ENCODE results near the gene PDE8B.

The PDE8B gene

DNA sequence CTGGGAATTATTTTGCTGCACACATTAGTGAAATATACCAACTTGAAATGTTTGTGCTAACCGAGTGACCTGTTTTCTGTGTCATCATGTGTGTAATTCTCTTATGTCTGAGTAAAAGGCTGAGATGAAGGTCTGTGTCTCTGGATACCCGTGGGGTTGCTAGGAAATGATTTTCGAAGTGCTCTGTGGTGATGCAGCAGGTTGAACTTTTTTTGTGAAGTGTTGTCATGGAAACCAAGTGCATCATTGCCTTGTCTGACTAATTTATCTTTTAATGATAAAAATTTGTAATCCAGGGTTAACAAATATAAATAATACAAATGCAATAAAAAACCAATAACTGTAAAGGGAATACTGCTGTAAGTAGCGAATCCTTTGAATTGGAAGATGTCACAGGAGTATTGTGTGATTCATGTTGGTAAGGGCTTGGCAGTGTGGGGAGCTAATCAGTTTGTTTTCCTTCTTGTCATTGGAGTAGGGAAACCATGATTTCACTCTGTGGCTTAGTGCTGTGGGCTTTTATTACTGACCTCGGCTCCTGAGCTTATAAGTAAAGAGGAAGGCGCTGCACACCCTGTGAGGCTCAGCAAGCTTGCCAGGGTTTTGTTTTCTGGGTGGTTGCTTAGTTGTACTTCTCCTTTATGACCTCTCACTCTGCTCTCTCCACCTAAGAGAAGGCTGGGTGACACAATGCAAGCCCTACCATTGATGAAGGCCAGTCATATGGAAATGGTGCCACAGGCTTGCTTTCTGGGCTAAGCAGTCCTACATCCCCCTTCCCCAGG lies 22.3 kb downstream of the PDE8B start:
- TF ChIP-seq POLR2A (IDR thresholded peaks at IDR 0.05; ENCODE audit: low read depth, low read length): no peak
- FAIRE-seq (no peak), DNase-seq (ENCODE audit: insufficient read length, low spot score) (no peak)

- TF ChIP-seq POLR2A (IDR thresholded peaks at IDR 0.05; ENCODE audit: low read depth, low read length): no peak
- no peak for DNase-seq (ENCODE audit: insufficient read length, low spot score)
- FAIRE-seq: no peak
These were observed 25.6 kb downstream of the PDE8B start for GRCh38 chr5:77235846-77236721.

DNA sequence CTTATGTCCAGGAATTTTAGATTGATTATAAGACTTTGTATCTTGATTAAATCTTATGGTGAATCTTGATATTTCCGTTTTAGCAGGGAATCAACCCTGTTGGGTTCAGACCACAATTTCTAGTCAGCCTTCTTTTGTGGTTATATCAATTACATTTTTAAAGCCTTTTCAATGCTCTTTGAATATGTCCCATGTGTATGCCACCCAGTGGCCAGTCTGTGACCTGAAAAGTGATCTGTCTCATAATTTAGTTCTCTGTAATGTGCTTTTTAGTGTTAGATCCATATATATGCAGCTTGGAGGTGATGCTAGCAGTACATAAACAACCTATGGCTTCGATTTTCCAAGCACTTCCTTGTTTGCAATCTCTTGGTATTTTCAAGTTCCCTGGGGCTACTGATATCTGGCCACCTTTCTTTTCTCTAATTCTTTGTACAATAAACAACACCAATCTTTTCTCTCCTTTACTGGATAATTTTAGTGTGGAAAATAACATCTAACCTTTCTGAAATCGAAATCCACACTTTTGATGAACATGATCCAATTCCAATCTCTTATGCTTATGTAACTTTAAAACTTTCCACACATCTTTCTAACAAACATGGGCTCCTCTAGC lies 28.8 kb downstream of the PDE8B start:
- FAIRE-seq: peak; percentile 33
- DNase-seq (ENCODE audit: insufficient read length, low spot score): no peak

GRCh38 chr5:77241444-77241843 lies 31.0 kb downstream of the PDE8B start:
- no peak for DNase-seq (ENCODE audit: insufficient read length, low spot score)
- no peak for TF ChIP-seq POLR2A (IDR thresholded peaks at IDR 0.05; ENCODE audit: low read depth, low read length)
- FAIRE-seq: no peak

More for the DNA sequence above, 28.8 kb downstream of the PDE8B start:
- no peak for TF ChIP-seq POLR2A (IDR thresholded peaks at IDR 0.05; ENCODE audit: low read depth, low read length)

GRCh38 chr5:77249475-77249874 lies 39.0 kb downstream of the PDE8B start:
- no peak for FAIRE-seq
- TF ChIP-seq POLR2A (IDR thresholded peaks at IDR 0.05; ENCODE audit: low read depth, low read length): no peak
- DNase-seq (ENCODE audit: insufficient read length, low spot score): no peak

DNA sequence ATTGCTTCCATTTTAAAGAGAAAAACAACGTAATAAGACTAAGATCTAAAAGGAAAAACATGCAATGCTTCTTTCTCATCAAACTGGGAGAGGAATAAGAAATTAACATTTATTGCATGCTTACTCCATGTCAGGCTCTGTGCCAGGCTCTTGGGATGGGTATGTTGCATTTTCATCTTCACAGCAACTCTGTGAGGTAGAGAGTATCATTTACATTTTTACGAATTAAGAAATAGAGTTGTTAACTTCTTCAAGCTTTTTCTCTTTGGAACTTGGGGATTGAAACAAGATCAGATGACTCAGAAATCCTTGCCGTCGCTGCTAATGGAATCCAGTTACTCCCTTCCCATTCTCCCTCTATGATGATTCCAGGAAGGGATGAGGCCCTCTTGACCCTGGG lies 39.5 kb downstream of the PDE8B start:
- TF ChIP-seq POLR2A (IDR thresholded peaks at IDR 0.05; ENCODE audit: low read depth, low read length): no peak
- no peak for DNase-seq (ENCODE audit: insufficient read length, low spot score)
- FAIRE-seq: no peak

DNA sequence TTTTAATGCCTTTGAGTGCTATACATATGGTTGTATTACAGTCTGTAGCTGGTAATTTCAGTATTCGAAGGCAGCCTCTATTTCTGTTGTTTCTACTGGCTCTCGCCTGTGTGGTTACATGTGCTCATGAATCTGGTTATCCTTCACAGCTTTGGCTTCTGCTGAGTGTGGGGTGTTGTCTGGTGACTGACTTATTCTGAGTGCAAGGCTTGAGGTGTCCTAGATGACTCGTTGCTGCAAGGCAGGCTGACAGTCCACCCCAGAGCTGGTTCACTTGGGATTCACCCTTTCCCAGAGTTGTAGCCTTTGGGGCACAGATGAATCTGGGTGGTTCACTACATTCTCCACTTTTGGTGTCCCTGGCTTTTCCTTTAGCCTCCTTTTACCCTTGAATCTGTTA lies 41.4 kb downstream of the PDE8B start:
- FAIRE-seq (no peak), DNase-seq (ENCODE audit: insufficient read length, low spot score) (no peak)
- no peak for TF ChIP-seq POLR2A (IDR thresholded peaks at IDR 0.05; ENCODE audit: low read depth, low read length)

- FAIRE-seq: no peak
- DNase-seq (ENCODE audit: insufficient read length, low spot score): no peak
- TF ChIP-seq POLR2A (IDR thresholded peaks at IDR 0.05; ENCODE audit: low read depth, low read length): no peak
These were observed 45.1 kb downstream of the PDE8B start for GRCh38 chr5:77255617-77256016.

- no peak for TF ChIP-seq POLR2A (IDR thresholded peaks at IDR 0.05; ENCODE audit: low read depth, low read length)
- DNase-seq (ENCODE audit: insufficient read length, low spot score) (no peak), FAIRE-seq (no peak)
These were observed 45.9 kb downstream of the PDE8B start for GRCh38 chr5:77256406-77256805.

- TF ChIP-seq POLR2A (IDR thresholded peaks at IDR 0.05; ENCODE audit: low read depth, low read length): no peak
- FAIRE-seq (no peak), DNase-seq (ENCODE audit: insufficient read length, low spot score) (no peak)
These were observed 48.2 kb downstream of the PDE8B start for GRCh38 chr5:77258652-77259051.

GRCh38 chr5:77259476-77259875 lies 49.0 kb downstream of the PDE8B start:
- no peak for FAIRE-seq
- no peak for TF ChIP-seq POLR2A (IDR thresholded peaks at IDR 0.05; ENCODE audit: low read depth, low read length)
- DNase-seq (ENCODE audit: insufficient read length, low spot score): no peak

GRCh38 chr5:77262697-77263096 lies 52.2 kb downstream of the PDE8B start:
- FAIRE-seq (no peak), DNase-seq (ENCODE audit: insufficient read length, low spot score) (no peak)
- TF ChIP-seq POLR2A (IDR thresholded peaks at IDR 0.05; ENCODE audit: low read depth, low read length): no peak

- TF ChIP-seq POLR2A (IDR thresholded peaks at IDR 0.05; ENCODE audit: low read depth, low read length): no peak
- DNase-seq (ENCODE audit: insufficient read length, low spot score) (no peak), FAIRE-seq (no peak)
These were observed 55.8 kb downstream of the PDE8B start for GRCh38 chr5:77266291-77266690.

DNA sequence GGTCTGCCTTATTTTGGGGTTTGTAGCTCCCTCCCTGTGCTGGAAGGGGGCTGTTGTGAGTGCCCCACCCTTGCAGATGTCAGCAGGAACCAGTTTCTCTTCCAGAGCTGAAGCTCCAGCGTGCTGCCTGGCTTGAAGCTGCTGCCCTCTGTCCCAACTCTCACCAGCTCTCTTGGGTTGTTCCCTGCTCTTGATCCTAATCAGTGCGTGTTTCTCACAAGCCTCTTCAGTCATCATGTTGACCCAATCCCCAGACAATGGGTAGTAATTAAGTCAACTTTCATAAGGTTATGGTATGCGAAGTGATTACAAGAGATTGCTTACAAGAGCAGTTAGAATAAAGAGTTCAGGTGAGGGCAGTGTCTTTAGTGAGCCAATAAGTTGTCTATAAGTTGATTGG lies 57.0 kb downstream of the PDE8B start:
- no peak for DNase-seq (ENCODE audit: insufficient read length, low spot score)
- no peak for FAIRE-seq
- no peak for TF ChIP-seq POLR2A (IDR thresholded peaks at IDR 0.05; ENCODE audit: low read depth, low read length)
